ENCODE measurements around the gene MET. TPM values are rescaled to one million over a fixed set of nuclear protein-coding genes. Genes with fewer than 3 reads are reported as not detected.

Gene MET
- total RNA-seq, 1 experiment from 2014 or later: 200 TPM

- Histone ChIP-seq H3K9ac (ENCODE audit: low read length) (no peak overlapping the region), H3K9me2 (ENCODE audit: insufficient read depth) (no peaks in the 10 kb centered on the region), H3K4me1 (ENCODE audit: control insufficient read depth in 1 of 2, insufficient read depth in 2 of 2, low read length in 2 of 2) (peaks cover 4 to 5% of the 10 kb centered on the region in 2 experiments), H3K27ac (ENCODE audit: low read depth, low read length) (no peak overlapping the region), H2AFZ (ENCODE audit: low read depth, low read length, poor library complexity, severe bottlenecking) (peak overlapping the region; percentile 44), H4K20me1 (ENCODE audit: insufficient read depth) (no peaks in the 10 kb centered on the region), H3K27me3 (ENCODE audit: insufficient read depth, low read length) (no peaks in the 10 kb centered on the region), H3K4me2 (ENCODE audit: low read length) (no peak overlapping the region), H3K4me3 (replicated peaks in 1 of 2; ENCODE audit: low read depth in 1 of 2, low read length in 2 of 2) (no peak overlapping the region), H3K9me3 (ENCODE audit: control insufficient read depth in 1 of 2, insufficient read depth in 1 of 2, low read depth in 1 of 2, low read length in 2 of 2) (peaks cover 0 to 6% of the 10 kb centered on the region in 2 experiments; a peak in 1 of 4 replicates), H3K36me3 (ENCODE audit: control insufficient read depth in 1 of 2, insufficient read depth in 2 of 2, low read length in 2 of 2) (no peaks in the 10 kb centered on the region), H3K79me2 (ENCODE audit: insufficient read depth, low read length) (no peaks in the 10 kb centered on the region)
- ATAC-seq: no peak
- TF ChIP-seq RAD21 (IDR thresholded peaks at IDR 0.05; ENCODE audit: low read depth) (no peak), EZH2phosphoT487 (IDR thresholded peaks at IDR 0.05; ENCODE audit: borderline replicate concordance) (no peak), SIN3A (IDR thresholded peaks at IDR 0.05; ENCODE audit: low read depth) (no peak), TCF7L2 (IDR thresholded peaks at IDR 0.05; ENCODE audit: borderline replicate concordance, extremely low read depth, insufficient read depth, insufficient read length) (no peak), CEBPB (IDR thresholded peaks at IDR 0.05; ENCODE audit: low read depth) (no peak), ELF1 (IDR thresholded peaks at IDR 0.05; ENCODE audit: borderline replicate concordance, low read depth) (no peak), EGR1 (IDR thresholded peaks at IDR 0.05; ENCODE audit: low read depth) (no peak), EZH2 (IDR thresholded peaks at IDR 0.05) (no peak), FOSL1 (IDR thresholded peaks at IDR 0.05; ENCODE audit: low read depth) (no peak), ZNF274 (IDR thresholded peaks at IDR 0.05; ENCODE audit: low read depth, low read length) (no peak), ATF3 (IDR thresholded peaks at IDR 0.05) (no peak), JUND (IDR thresholded peaks at IDR 0.05) (no peak), CBX3 (IDR thresholded peaks at IDR 0.05; ENCODE audit: low read depth) (no peak), ZFX (IDR thresholded peaks at IDR 0.05) (no peak), POLR2A (IDR thresholded peaks at IDR 0.05; ENCODE audit: borderline replicate concordance, extremely low read depth, insufficient read depth, insufficient read length) (no peak), SRF (IDR thresholded peaks at IDR 0.05; ENCODE audit: low read depth) (no peak), SP1 (IDR thresholded peaks at IDR 0.05; ENCODE audit: low read depth) (no peak), CTCF (IDR thresholded peaks at IDR 0.05 in 2 of 3, conservative IDR thresholded peaks at IDR 0.05 in 1 of 3; ENCODE audit: borderline replicate concordance in 1 of 3, insufficient read depth in 1 of 3, low read depth in 2 of 3, low read length in 2 of 3) (no peak)
- TF ChIP-seq, protein P1, sequence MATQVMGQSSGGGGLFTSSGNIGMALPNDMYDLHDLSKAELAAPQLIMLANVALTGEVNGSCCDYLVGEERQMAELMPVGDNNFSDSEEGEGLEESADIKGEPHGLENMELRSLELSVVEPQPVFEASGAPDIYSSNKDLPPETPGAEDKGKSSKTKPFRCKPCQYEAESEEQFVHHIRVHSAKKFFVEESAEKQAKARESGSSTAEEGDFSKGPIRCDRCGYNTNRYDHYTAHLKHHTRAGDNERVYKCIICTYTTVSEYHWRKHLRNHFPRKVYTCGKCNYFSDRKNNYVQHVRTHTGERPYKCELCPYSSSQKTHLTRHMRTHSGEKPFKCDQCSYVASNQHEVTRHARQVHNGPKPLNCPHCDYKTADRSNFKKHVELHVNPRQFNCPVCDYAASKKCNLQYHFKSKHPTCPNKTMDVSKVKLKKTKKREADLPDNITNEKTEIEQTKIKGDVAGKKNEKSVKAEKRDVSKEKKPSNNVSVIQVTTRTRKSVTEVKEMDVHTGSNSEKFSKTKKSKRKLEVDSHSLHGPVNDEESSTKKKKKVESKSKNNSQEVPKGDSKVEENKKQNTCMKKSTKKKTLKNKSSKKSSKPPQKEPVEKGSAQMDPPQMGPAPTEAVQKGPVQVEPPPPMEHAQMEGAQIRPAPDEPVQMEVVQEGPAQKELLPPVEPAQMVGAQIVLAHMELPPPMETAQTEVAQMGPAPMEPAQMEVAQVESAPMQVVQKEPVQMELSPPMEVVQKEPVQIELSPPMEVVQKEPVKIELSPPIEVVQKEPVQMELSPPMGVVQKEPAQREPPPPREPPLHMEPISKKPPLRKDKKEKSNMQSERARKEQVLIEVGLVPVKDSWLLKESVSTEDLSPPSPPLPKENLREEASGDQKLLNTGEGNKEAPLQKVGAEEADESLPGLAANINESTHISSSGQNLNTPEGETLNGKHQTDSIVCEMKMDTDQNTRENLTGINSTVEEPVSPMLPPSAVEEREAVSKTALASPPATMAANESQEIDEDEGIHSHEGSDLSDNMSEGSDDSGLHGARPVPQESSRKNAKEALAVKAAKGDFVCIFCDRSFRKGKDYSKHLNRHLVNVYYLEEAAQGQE (IDR thresholded peaks at IDR 0.05; ENCODE audit: low read depth): no peak
- no peak for DNase-seq (ENCODE audit: low read depth, low spot score)
- POLR2A ChIA-PET: no interaction called here
- intact Hi-C loops (cut with micrococcal nuclease): no loop called here
- RAD21 ChIA-PET (ENCODE audit: low non-redundant PET in 1 of 2, low total read pairs in 2 of 2, uncharacterized antibody in 2 of 2, unreplicated experiment in 2 of 2): interaction anchor here in 1 of 2 experiments (1.2 kb wide), 1 partner anchor 73 kb away, joined by 4 read pairs; no protein-coding TSS in a partner anchor
- CTCF ChIA-PET: no interaction called here
- no TSS peak for BruUV-seq (replicated peaks)
Observed at GRCh38 chr7:116665332-116665996, 6.5 kb upstream of the MET start.

Measured in HCT116 (cell line).